ENCODE measurements around the gene MET. TPM values are rescaled to one million over a fixed set of nuclear protein-coding genes. Genes with fewer than 3 reads are reported as not detected.
A peak's percentile ranks its signal among the peaks of the same experiment; 100 is the strongest.

MET gene
- total RNA-seq, 1 donor from 2014 or later: 15.2 TPM

GRCh38 chr7:116776046-116776445, 104.0 kb downstream of the MET start:
- Histone ChIP-seq H3K4me3 (no peak overlapping the region), H3K4me1 (peaks cover 22% of the 10 kb centered on the region), H3K9me3 (no peaks in the 10 kb centered on the region), H3K27me3 (no peaks in the 10 kb centered on the region), H3K27ac (no peak overlapping the region), H3K36me3 (no peaks in the 10 kb centered on the region)
- DNase-seq (ENCODE audit: extremely low spot score in 2 of 2): no peak
- intact Hi-C loops (cut with DNase I): no loop called here
- no peak for TF ChIP-seq POLR2A (IDR thresholded peaks at IDR 0.05)
- TF ChIP-seq CTCF (IDR thresholded peaks at IDR 0.05): no peak
- TF ChIP-seq POLR2AphosphoS5 (IDR thresholded peaks at IDR 0.05; ENCODE audit: insufficient read depth in 1 of 2, low read depth in 1 of 2): no peak

- no peak for DNase-seq (ENCODE audit: extremely low spot score in 2 of 2)
- Histone ChIP-seq H3K36me3 (no peaks in the 10 kb centered on the region), H3K9me3 (no peaks in the 10 kb centered on the region), H3K4me1 (peaks cover 25% of the 10 kb centered on the region), H3K27me3 (no peaks in the 10 kb centered on the region), H3K27ac (no peak overlapping the region), H3K4me3 (no peak overlapping the region)
- intact Hi-C loops (cut with DNase I): no loop called here
- TF ChIP-seq POLR2AphosphoS5 (IDR thresholded peaks at IDR 0.05; ENCODE audit: insufficient read depth in 1 of 2, low read depth in 1 of 2) (peak in 1 of 2 donors; percentile 72), CTCF (IDR thresholded peaks at IDR 0.05) (no peak), POLR2A (IDR thresholded peaks at IDR 0.05) (no peak)
Observed at GRCh38 chr7:116776610-116777289, 104.8 kb downstream of the MET start.

- Histone ChIP-seq H3K9me3 (no peaks in the 10 kb centered on the region), H3K4me3 (no peak overlapping the region), H3K36me3 (no peaks in the 10 kb centered on the region), H3K27me3 (no peaks in the 10 kb centered on the region), H3K4me1 (peaks cover 29% of the 10 kb centered on the region), H3K27ac (no peak overlapping the region)
- no peak for DNase-seq (ENCODE audit: extremely low spot score in 2 of 2)
- TF ChIP-seq CTCF (IDR thresholded peaks at IDR 0.05) (no peak), POLR2AphosphoS5 (IDR thresholded peaks at IDR 0.05; ENCODE audit: insufficient read depth in 1 of 2, low read depth in 1 of 2) (peak in 1 of 2 donors; percentile 16), POLR2A (IDR thresholded peaks at IDR 0.05) (no peak)
- intact Hi-C loops (cut with DNase I): no loop called here
Observed at GRCh38 chr7:116777651-116778281, 105.8 kb downstream of the MET start.

- DNase-seq (ENCODE audit: extremely low spot score in 2 of 2): no peak
- Histone ChIP-seq H3K27me3 (no peaks in the 10 kb centered on the region), H3K27ac (no peak overlapping the region), H3K9me3 (no peaks in the 10 kb centered on the region), H3K4me3 (no peak overlapping the region), H3K36me3 (no peaks in the 10 kb centered on the region), H3K4me1 (peaks cover 29% of the 10 kb centered on the region)
- TF ChIP-seq POLR2AphosphoS5 (IDR thresholded peaks at IDR 0.05; ENCODE audit: insufficient read depth in 1 of 2, low read depth in 1 of 2) (no peak), CTCF (IDR thresholded peaks at IDR 0.05) (no peak), POLR2A (IDR thresholded peaks at IDR 0.05) (no peak)
- intact Hi-C loops (cut with DNase I): no loop called here
Observed at GRCh38 chr7:116779216-116779615, 107.2 kb downstream of the MET start.

GRCh38 chr7:116779931-116780330, 107.9 kb downstream of the MET start:
- no peak for DNase-seq (ENCODE audit: extremely low spot score in 2 of 2)
- no peak overlapping the region for H3K4me3 ChIP-seq
- no peaks in the 10 kb centered on the region for H3K36me3 ChIP-seq
- H3K4me1 ChIP-seq: peaks cover 29% of the 10 kb centered on the region
- no peak overlapping the region for H3K27ac ChIP-seq
- intact Hi-C loops (cut with DNase I): loop anchor here (10.0 kb wide), 1 partner anchor 105 kb away; the partner anchor contains the start of gene MET
- H3K27me3 ChIP-seq: no peaks in the 10 kb centered on the region
- no peaks in the 10 kb centered on the region for H3K9me3 ChIP-seq
- TF ChIP-seq CTCF (IDR thresholded peaks at IDR 0.05) (no peak), POLR2AphosphoS5 (IDR thresholded peaks at IDR 0.05; ENCODE audit: insufficient read depth in 1 of 2, low read depth in 1 of 2) (no peak), POLR2A (IDR thresholded peaks at IDR 0.05) (no peak)
